ENCODE data around the gene DHX35. TPM values are rescaled to one million over a fixed set of nuclear protein-coding genes. Genes with fewer than 3 reads are reported as not detected.

Gene DHX35
- total and polyA plus RNA-seq, 2 experiments from 2014 or later, result 8.3 to 25.9 TPM

- Histone ChIP-seq H3K4me1 (ENCODE audit: insufficient read depth) (no peaks in the 10 kb centered on the region), H3K4me2 (no peak overlapping the region), H3K9me2 (ENCODE audit: insufficient read depth) (no peaks in the 10 kb centered on the region), H4K20me1 (replicated peaks; ENCODE audit: insufficient read depth) (peaks cover 5% of the 10 kb centered on the region), H2AFZ (no peak overlapping the region), H3K27me3 (ENCODE audit: insufficient read depth) (no peaks in the 10 kb centered on the region), H3K36me3 (ENCODE audit: insufficient read depth) (peaks cover 20% of the 10 kb centered on the region), H3K27ac (ENCODE audit: low read depth) (no peak overlapping the region), H3K4me3 (no peak overlapping the region), H3F3A (replicated peaks; ENCODE audit: low read depth) (no peaks in the 10 kb centered on the region), H3K79me2 (replicated peaks; ENCODE audit: insufficient read depth) (no peaks in the 10 kb centered on the region)
- Mint-ChIP-seq H3K4me1 (no peaks in the 10 kb centered on the region), H3K27ac (no peak overlapping the region), H3K27me3 (ENCODE audit: insufficient read depth, low read depth, poor library complexity) (peaks cover 5% of the 10 kb centered on the region), H3K4me3 (no peak overlapping the region), H3K9me3 (no peaks in the 10 kb centered on the region), H3K36me3 (ENCODE audit: low read depth) (peaks cover 50% of the 10 kb centered on the region)
- no peak for ATAC-seq
- TF ChIP-seq, protein P1, sequence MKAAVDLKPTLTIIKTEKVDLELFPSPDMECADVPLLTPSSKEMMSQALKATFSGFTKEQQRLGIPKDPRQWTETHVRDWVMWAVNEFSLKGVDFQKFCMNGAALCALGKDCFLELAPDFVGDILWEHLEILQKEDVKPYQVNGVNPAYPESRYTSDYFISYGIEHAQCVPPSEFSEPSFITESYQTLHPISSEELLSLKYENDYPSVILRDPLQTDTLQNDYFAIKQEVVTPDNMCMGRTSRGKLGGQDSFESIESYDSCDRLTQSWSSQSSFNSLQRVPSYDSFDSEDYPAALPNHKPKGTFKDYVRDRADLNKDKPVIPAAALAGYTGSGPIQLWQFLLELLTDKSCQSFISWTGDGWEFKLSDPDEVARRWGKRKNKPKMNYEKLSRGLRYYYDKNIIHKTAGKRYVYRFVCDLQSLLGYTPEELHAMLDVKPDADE (IDR thresholded peaks at IDR 0.05), result no peak
- TF ChIP-seq NANOG (IDR thresholded peaks at IDR 0.05; ENCODE audit: borderline replicate concordance) (no peak), CREB1 (CRISPR knock-in tag; IDR thresholded peaks at IDR 0.05; ENCODE audit: low read depth) (no peak)
- DNase-seq (ENCODE audit: low spot score), result no peak
Observed at GRCh38 chr20:39040116-39040515, 78.0 kb downstream of the DHX35 start.

DNA sequence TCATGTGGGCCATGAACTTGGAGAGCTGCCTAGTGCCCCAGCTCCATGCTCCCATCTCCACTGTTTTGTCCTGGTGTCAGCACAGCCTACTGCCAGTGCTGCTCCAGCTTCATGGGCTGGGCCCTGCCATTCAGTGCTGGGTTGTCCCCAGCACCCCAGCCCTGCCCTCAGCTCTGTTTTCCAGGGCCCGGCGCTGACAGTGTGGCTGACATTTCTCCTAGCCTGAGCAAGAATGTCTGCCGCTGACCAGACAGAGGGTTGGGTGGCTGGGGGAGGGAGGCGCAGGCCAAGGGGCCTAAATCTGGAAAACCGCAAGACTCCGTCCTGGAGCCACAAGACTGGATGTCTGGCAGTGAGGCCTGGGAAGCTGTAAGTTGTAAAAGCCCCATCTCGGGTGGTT is 78.9 kb downstream of the DHX35 start:
- Mint-ChIP-seq H3K36me3 (ENCODE audit: low read depth) (peaks cover 43% of the 10 kb centered on the region), H3K4me3 (no peak overlapping the region)
- ATAC-seq, result no peak
- TF ChIP-seq REST (IDR thresholded peaks at IDR 0.05; ENCODE audit: unreplicated experiment), result no peak
- no peak for TF ChIP-seq ZNF114 (CRISPR knock-in tag; IDR thresholded peaks at IDR 0.05)
- TF ChIP-seq NANOG (IDR thresholded peaks at IDR 0.05; ENCODE audit: borderline replicate concordance), result no peak
- TF ChIP-seq ZNF331 (CRISPR knock-in tag; IDR thresholded peaks at IDR 0.05; ENCODE audit: low read depth), result no peak
- no peak for TF ChIP-seq STAT1 (IDR thresholded peaks at IDR 0.05; ENCODE audit: unreplicated experiment)
- TF ChIP-seq ZNF462 (CRISPR knock-in tag; IDR thresholded peaks at IDR 0.05), result no peak
- TF ChIP-seq EZH2 (IDR thresholded peaks at IDR 0.05; ENCODE audit: low read depth, unreplicated experiment), result no peak
- TF ChIP-seq EZH2phosphoT487 (IDR thresholded peaks at IDR 0.05; ENCODE audit: unreplicated experiment), result no peak
- TF ChIP-seq POLR2AphosphoS5 (IDR thresholded peaks at IDR 0.05; ENCODE audit: low read depth), result no peak

More for the DNA sequence above, 78.9 kb downstream of the DHX35 start:
- Mint-ChIP-seq H3K27ac (no peak overlapping the region), H3K9me3 (no peaks in the 10 kb centered on the region), H3K27me3 (ENCODE audit: insufficient read depth, low read depth, poor library complexity) (peaks cover 5% of the 10 kb centered on the region), H3K4me1 (no peaks in the 10 kb centered on the region)
- no peak overlapping the region for H3K4me2 ChIP-seq
- H3K4me3 ChIP-seq, result no peak overlapping the region
- no peak for DNase-seq (ENCODE audit: low spot score)
- H3F3A ChIP-seq (replicated peaks; ENCODE audit: low read depth), result no peaks in the 10 kb centered on the region
- no peak overlapping the region for H2AFZ ChIP-seq
- H3K27me3 ChIP-seq (ENCODE audit: insufficient read depth), result no peaks in the 10 kb centered on the region
- H3K36me3 ChIP-seq (ENCODE audit: insufficient read depth), result peaks cover 13% of the 10 kb centered on the region; the same call in 1 of the 2 replicates
- H4K20me1 ChIP-seq (replicated peaks; ENCODE audit: insufficient read depth), result peaks cover 5% of the 10 kb centered on the region
- H3K27ac ChIP-seq (ENCODE audit: low read depth), result no peak overlapping the region
- no peaks in the 10 kb centered on the region for H3K79me2 ChIP-seq (replicated peaks; ENCODE audit: insufficient read depth)
- no peaks in the 10 kb centered on the region for H3K4me1 ChIP-seq (ENCODE audit: insufficient read depth)
- no peaks in the 10 kb centered on the region for H3K9me2 ChIP-seq (ENCODE audit: insufficient read depth)
